Type B pancreatic cell (in vitro differentiated cells): ENCODE data around the gene IL2RA. TPM values are rescaled to one million over a fixed set of nuclear protein-coding genes. Genes with fewer than 3 reads are reported as not detected.

Source experiments
- DNase-seq: peaks from one replicate; pipeline ENCODE4 v3.0.0; 2021; ENCODE audit warnings: mixed read lengths; ENCODE audit not compliant: unreplicated experiment; ENCODE audit errors: extremely low spot score
- H3K27ac Mint-ChIP-seq: 2 replicates; pipeline ENCODE4 v1.8.0; 2021; ENCODE audit warnings: mild to moderate bottlenecking, mixed read lengths
- H3K27me3 Mint-ChIP-seq: 2 replicates; pipeline ENCODE4 v1.8.0; 2021; ENCODE audit warnings: mixed read lengths
- H3K36me3 Mint-ChIP-seq: 2 replicates; pipeline ENCODE4 v1.8.0; 2021; ENCODE audit warnings: mixed read lengths
- H3K4me1 Mint-ChIP-seq: one replicate; pipeline ENCODE4 v1.8.0; 2021; ENCODE audit warnings: mixed read lengths; ENCODE audit not compliant: unreplicated experiment
- H3K4me3 Mint-ChIP-seq: 2 replicates; pipeline ENCODE4 v1.8.0; 2021; ENCODE audit warnings: mild to moderate bottlenecking, mixed read lengths
- H3K9me3 Mint-ChIP-seq: 2 replicates; pipeline ENCODE4 v1.8.0; 2021; ENCODE audit warnings: mixed read lengths
- total RNA-seq: library from RNA; stranded (reverse); gene quantifications from 2 replicates; pipeline ENCODE4 v1.2.1, GENCODE V29; 2021; ENCODE audit warnings: low replicate concordance
- TF ChIP-seq, protein P1 (sequence below): fragments of 200-600 bp; sonication (generic); conservative IDR thresholded peaks from 2 replicates; pipeline ENCODE4 v1.5.0; 2021; ENCODE audit warnings: antibody characterized with exemption, mild to moderate bottlenecking

Gene IL2RA
- total RNA-seq, 1 donor from 2014 or later, result not detected

DNA sequence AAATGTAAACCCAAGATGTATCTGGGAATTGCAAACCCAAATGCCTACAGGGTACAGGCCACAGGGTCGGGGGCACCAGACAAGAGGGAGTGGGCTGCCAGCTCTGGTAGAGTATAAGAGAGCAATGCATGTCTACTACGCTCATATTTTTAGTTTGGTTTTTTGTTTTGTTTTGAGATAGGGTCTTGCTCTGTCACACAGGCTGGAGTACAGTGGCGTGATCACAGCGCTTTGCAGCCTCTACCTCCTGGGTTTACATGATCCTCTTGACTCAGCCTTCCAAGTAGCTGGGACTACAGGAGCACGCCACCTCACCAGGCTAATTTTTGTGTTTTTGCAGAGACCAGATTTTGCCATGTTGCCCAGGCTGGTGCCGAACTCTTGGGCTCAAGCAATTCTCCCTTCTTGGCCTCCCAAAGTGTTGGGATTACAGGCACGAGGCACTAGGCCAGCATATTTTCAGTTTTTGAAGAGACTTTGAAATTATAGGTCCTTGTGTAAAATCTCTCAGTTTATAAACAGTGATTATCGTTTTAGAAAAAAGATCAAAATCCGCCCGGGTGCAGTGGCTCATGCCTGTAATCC is 73.7 kb downstream of the IL2RA start:
- Mint-ChIP-seq H3K4me1 (no peaks in the 10 kb centered on the region), H3K4me3 (no peak overlapping the region), H3K9me3 (peaks cover 4% of the 10 kb centered on the region), H3K36me3 (no peaks in the 10 kb centered on the region), H3K27ac (no peak overlapping the region), H3K27me3 (peaks cover 22% of the 10 kb centered on the region)
- no peak for DNase-seq
- TF ChIP-seq, protein P1, sequence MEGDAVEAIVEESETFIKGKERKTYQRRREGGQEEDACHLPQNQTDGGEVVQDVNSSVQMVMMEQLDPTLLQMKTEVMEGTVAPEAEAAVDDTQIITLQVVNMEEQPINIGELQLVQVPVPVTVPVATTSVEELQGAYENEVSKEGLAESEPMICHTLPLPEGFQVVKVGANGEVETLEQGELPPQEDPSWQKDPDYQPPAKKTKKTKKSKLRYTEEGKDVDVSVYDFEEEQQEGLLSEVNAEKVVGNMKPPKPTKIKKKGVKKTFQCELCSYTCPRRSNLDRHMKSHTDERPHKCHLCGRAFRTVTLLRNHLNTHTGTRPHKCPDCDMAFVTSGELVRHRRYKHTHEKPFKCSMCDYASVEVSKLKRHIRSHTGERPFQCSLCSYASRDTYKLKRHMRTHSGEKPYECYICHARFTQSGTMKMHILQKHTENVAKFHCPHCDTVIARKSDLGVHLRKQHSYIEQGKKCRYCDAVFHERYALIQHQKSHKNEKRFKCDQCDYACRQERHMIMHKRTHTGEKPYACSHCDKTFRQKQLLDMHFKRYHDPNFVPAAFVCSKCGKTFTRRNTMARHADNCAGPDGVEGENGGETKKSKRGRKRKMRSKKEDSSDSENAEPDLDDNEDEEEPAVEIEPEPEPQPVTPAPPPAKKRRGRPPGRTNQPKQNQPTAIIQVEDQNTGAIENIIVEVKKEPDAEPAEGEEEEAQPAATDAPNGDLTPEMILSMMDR, result no peak

GRCh38 chr10:5987747-5988146 is 74.4 kb downstream of the IL2RA start:
- Mint-ChIP-seq H3K4me1 (no peaks in the 10 kb centered on the region), H3K27me3 (peaks cover 28% of the 10 kb centered on the region), H3K36me3 (no peaks in the 10 kb centered on the region), H3K27ac (no peak overlapping the region), H3K4me3 (no peak overlapping the region), H3K9me3 (peaks cover 4% of the 10 kb centered on the region)
- no peak for DNase-seq
- TF ChIP-seq, protein P1, result no peak

- TF ChIP-seq, protein P1, result no peak
- H3K27ac Mint-ChIP-seq, result no peak overlapping the region
- no peak for DNase-seq
- H3K36me3 Mint-ChIP-seq, result no peaks in the 10 kb centered on the region
- peaks cover 45% of the 10 kb centered on the region for H3K27me3 Mint-ChIP-seq
- no peaks in the 10 kb centered on the region for H3K9me3 Mint-ChIP-seq
- no peaks in the 10 kb centered on the region for H3K4me1 Mint-ChIP-seq
- H3K4me3 Mint-ChIP-seq, result no peak overlapping the region
Observed at GRCh38 chr10:5985029-5985428, 77.1 kb downstream of the IL2RA start.

GRCh38 chr10:5983774-5984173 is 78.4 kb downstream of the IL2RA start:
- TF ChIP-seq, protein P1, result no peak
- H3K36me3 Mint-ChIP-seq, result no peaks in the 10 kb centered on the region
- no peaks in the 10 kb centered on the region for H3K9me3 Mint-ChIP-seq
- no peak overlapping the region for H3K4me3 Mint-ChIP-seq
- H3K27me3 Mint-ChIP-seq, result peaks cover 51% of the 10 kb centered on the region
- no peak for DNase-seq
- H3K27ac Mint-ChIP-seq, result no peak overlapping the region
- H3K4me1 Mint-ChIP-seq, result no peaks in the 10 kb centered on the region

GRCh38 chr10:5981529-5981928 is 80.6 kb downstream of the IL2RA start:
- Mint-ChIP-seq H3K27ac (no peak overlapping the region), H3K9me3 (no peaks in the 10 kb centered on the region), H3K27me3 (peaks cover 48% of the 10 kb centered on the region), H3K36me3 (no peaks in the 10 kb centered on the region), H3K4me3 (no peak overlapping the region), H3K4me1 (peaks cover 3% of the 10 kb centered on the region)
- no peak for DNase-seq
- TF ChIP-seq, protein P1, result no peak

- H3K27ac Mint-ChIP-seq, result no peak overlapping the region
- H3K36me3 Mint-ChIP-seq, result no peaks in the 10 kb centered on the region
- peaks cover 61% of the 10 kb centered on the region for H3K27me3 Mint-ChIP-seq
- peak overlapping the region; percentile 91 for H3K4me3 Mint-ChIP-seq
- peaks cover 6% of the 10 kb centered on the region for H3K4me1 Mint-ChIP-seq
- H3K9me3 Mint-ChIP-seq, result no peaks in the 10 kb centered on the region
- TF ChIP-seq, protein P1, result no peak
- DNase-seq, result no peak
Observed at GRCh38 chr10:5978230-5978489, 84.0 kb downstream of the IL2RA start.
